Measurements from ENCODE around the gene TSPAN32. TPM values are rescaled to one million over a fixed set of nuclear protein-coding genes. Genes with fewer than 3 reads are reported as not detected.

TSPAN32 gene
- total RNA-seq, 2 experiments from 2014 or later = 39.7 to 47.0 TPM

GRCh38 chr11:2367266-2368160 is 65.7 kb downstream of the TSPAN32 start:
- DNase-seq (no peak), ATAC-seq (no peak)
- Mint-ChIP-seq H3K4me3 (no peak overlapping the region), H3K36me3 (ENCODE audit: low read depth) (no peaks in the 10 kb centered on the region), H3K27me3 (ENCODE audit: low read depth) (peaks cover 5% of the 10 kb centered on the region), H3K4me1 (ENCODE audit: low read depth) (no peaks in the 10 kb centered on the region), H3K27ac (no peak overlapping the region), H3K9me3 (ENCODE audit: insufficient read depth) (no peaks in the 10 kb centered on the region)
- ChIA-PET POLR2A (interaction anchor here (1.0 to 1.2 kb wide), 2 partner anchors 9 to 51 kb away, joined by 3 read pairs; no protein-coding TSS in a partner anchor), CTCF (interaction anchor here (1.1 kb wide), 1 partner anchor 53 kb away, joined by 3 read pairs; no protein-coding TSS in a partner anchor)

Other genes with a start within 250 kb of the TSPAN32 start
- not detected for gene IGF2, start 162.6 kb upstream of the TSPAN32 start, total RNA-seq
- not detected for gene INS, start 140.8 kb upstream of the TSPAN32 start, total RNA-seq
- not detected for gene TH, start 130.2 kb upstream of the TSPAN32 start, total RNA-seq
- under 1 TPM; 0.13 to 0.53 TPM for gene ASCL2, start 31.4 kb upstream of the TSPAN32 start, total RNA-seq
- 10 to 100 TPM; 37.1 to 43.2 TPM for gene C11orf21, start 95 bp upstream of the TSPAN32 start, total RNA-seq
- 100 to 1,000 TPM; 142 to 145 TPM for gene CD81, start 75.3 kb downstream of the TSPAN32 start, total RNA-seq
- 10 to 100 TPM; 45.3 to 49.4 TPM for gene TSSC4, start 98.7 kb downstream of the TSPAN32 start, total RNA-seq
- not detected for gene TRPM5, start 142.5 kb downstream of the TSPAN32 start, total RNA-seq
- gene KCNQ1, start 143.0 kb downstream of the TSPAN32 start, total RNA-seq = 10 to 100 TPM; 20.4 to 26.0 TPM

Data from activated CD8-positive, alpha-beta T cell treated with anti-CD3 and anti-CD28 coated beads, Interleukin-2, amount 10 ng/mL, durations not matched to agents 7 days and 5 days (primary cell).